LNCAP (cell line): ENCODE measurements around the gene PRR35.

Experiments
- TF ChIP-seq, protein P1 (sequence below): fragments of 450-650 bp; IDR thresholded peaks from 2 replicates; pipeline ENCODE4 v1.5.1; 2017; ENCODE audit warnings: mild to moderate bottlenecking

PRR35 gene

DNA sequence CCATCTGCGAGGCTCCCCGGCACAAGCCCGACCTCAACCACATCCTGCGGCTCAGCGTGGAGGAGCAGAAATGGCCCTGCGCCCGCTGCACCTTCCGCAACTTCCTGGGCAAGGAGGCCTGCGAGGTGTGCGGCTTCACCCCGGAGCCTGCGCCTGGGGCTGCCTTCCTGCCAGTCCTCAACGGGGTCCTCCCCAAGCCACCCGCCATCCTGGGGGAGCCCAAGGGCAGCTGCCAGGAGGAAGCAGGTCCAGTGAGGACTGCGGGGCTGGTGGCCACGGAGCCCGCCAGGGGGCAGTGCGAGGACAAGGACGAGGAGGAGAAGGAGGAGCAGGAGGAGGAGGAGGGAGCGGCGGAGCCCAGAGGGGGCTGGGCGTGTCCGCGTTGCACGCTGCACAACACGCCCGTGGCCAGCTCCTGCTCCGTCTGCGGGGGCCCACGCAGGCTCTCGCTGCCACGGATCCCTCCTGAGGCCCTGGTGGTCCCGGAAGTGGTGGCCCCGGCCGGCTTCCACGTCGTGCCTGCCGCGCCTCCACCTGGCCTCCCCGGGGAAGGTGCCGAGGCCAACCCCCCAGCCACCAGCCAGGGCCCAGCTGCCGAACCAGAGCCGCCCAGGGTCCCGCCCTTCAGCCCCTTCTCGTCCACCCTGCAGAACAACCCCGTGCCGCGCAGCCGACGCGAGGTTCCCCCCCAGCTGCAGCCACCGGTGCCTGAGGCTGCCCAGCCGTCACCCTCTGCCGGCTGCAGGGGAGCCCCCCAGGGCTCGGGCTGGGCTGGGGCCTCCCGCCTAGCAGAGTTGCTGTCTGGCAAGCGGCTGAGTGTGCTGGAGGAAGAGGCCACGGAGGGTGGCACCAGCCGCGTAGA, 13.1 kb upstream of the PRR35 start:
- TF ChIP-seq, protein P1, sequence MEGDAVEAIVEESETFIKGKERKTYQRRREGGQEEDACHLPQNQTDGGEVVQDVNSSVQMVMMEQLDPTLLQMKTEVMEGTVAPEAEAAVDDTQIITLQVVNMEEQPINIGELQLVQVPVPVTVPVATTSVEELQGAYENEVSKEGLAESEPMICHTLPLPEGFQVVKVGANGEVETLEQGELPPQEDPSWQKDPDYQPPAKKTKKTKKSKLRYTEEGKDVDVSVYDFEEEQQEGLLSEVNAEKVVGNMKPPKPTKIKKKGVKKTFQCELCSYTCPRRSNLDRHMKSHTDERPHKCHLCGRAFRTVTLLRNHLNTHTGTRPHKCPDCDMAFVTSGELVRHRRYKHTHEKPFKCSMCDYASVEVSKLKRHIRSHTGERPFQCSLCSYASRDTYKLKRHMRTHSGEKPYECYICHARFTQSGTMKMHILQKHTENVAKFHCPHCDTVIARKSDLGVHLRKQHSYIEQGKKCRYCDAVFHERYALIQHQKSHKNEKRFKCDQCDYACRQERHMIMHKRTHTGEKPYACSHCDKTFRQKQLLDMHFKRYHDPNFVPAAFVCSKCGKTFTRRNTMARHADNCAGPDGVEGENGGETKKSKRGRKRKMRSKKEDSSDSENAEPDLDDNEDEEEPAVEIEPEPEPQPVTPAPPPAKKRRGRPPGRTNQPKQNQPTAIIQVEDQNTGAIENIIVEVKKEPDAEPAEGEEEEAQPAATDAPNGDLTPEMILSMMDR: peak; percentile 85

DNA sequence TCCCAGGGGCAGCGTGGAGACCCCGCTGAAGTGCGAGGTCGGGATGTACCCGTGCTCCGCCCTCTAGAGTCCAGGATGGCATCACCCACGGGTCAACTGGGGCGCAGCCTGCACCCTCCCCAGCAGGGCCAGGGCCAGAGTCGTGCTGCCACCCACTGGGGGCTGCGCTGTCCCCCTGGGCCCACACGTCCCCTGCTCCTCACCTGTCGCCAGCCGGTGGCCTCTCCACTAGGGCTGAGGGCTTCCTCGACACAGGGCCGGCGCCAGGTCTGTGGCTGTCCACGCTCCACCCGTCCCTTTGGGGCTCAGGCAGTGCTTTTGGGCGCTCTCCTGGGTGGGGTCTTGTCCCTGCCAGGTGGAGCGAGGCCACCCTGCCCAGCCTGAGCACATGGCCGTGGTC, 11.6 kb upstream of the PRR35 start:
- TF ChIP-seq, protein P1: no peak

- TF ChIP-seq, protein P1: peak; percentile 16; the same call in 1 of the 2 replicates
These were observed 10.5 kb upstream of the PRR35 start for GRCh38 chr16:549544-550263.

DNA sequence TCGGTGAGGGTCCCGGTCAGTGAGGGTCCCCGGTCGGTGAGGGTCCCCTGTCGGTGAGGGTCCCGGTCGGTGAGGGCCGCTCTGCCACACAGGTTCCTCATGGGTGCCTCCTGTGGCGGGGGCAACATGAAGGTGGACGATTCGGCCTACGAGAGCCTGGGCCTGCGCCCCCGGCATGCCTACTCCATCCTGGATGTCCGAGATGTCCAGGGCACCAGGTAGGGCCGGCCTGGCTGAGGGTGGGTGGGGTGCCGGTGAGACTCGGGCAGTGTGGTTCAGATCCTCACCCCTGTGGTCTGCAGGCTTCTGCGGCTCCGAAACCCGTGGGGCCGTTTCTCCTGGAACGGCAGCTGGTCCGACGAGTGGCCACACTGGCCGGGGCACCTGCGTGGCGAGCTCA, 9.0 kb upstream of the PRR35 start:
- TF ChIP-seq, protein P1: no peak

GRCh38 chr16:552171-552570, 8.0 kb upstream of the PRR35 start:
- TF ChIP-seq, protein P1: no peak

DNA sequence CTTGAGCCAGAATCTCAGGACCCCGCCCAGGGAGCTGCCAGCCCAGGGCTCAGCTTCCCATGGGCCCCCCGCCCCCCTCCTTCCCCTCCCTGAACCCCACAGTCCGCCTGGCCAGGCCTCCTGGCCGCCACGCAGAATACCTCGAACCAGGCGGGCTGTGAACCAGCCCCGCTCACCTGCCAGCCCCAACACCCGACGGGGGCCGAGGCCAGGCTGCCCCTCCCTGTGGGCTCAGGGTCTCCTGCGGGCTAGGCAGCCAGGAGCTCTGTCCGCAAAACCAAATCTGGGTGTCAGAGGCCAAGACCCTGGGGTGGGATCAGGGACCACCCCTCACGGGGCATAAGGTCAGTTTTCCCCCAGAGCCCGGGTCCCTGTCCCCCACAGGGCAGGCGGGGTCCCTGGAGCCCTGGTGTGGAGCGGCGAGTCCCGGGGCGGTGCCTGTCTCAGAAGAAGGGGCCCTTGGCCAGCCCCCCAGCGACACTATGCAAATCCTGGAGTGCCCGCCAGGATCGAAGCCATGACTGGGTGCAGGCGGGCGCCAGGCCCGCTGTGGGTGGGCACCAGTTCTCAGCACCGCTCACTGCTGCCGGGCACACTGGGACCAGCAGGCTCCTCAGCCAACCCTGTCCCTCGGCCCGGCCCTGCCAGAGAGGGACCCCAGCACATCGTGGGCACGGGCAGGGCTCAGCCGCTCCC, 6.4 kb upstream of the PRR35 start:
- TF ChIP-seq, protein P1: no peak

- TF ChIP-seq, protein P1: no peak
These were observed 5.9 kb upstream of the PRR35 start for GRCh38 chr16:554297-554621.
